GM21737 (cell line): ENCODE results near the gene ASXL2.
A peak's percentile ranks its signal among the peaks of the same experiment; 100 is the strongest.

Experiments used
- ATAC-seq: cut with Tn5 transposase; IDR thresholded peaks from one replicate; pipeline ENCODE4 v1.9.1; 2021; ENCODE audit warnings: mild to moderate bottlenecking, moderate library complexity; ENCODE audit not compliant: unreplicated experiment

ASXL2 gene

GRCh38 chr2:25808006-25808383, 70.3 kb downstream of the ASXL2 start:
- no peak for ATAC-seq

GRCh38 chr2:25806941-25807340, 71.3 kb downstream of the ASXL2 start:
- ATAC-seq, result no peak

DNA sequence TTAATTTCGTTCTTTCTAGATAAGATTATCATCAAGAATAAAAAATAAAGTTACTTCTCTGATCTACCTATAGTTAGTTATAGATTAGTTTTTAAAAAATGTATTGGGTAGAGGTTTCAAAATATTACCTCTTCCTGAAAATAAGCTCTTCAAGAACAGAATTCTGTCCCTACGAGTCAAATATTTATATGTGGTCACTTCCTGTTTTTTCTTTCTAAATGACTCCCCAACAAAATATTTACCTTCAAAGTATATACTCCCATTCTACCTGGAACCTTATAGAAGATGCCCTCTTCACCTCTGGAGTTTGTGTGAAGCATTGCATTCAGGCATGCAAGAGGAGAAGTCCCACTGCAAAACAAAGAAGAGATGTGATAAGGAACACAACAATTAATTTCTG, 72.3 kb downstream of the ASXL2 start:
- ATAC-seq, result no peak

DNA sequence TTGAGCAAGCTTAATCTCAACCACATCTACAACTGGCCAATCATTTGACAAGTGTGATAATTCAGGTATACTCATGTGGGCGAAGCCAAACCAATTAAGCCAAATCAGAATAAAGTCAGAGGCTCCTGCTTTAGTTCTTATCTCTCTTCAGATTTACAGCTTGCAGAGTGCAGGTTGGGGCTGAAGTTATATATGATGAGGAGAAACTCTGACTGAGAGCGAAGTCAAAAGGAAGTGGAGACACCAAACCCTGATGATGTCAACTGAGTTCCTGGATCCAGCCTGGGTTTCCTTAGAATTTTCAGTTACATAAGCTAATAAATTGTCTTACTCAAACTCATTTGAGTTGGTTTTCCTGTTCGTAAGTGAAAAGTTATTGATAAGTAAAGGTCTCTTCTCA, 73.9 kb downstream of the ASXL2 start:
- no peak for ATAC-seq

GRCh38 chr2:25799301-25799700, 79.0 kb downstream of the ASXL2 start:
- no peak for ATAC-seq

DNA sequence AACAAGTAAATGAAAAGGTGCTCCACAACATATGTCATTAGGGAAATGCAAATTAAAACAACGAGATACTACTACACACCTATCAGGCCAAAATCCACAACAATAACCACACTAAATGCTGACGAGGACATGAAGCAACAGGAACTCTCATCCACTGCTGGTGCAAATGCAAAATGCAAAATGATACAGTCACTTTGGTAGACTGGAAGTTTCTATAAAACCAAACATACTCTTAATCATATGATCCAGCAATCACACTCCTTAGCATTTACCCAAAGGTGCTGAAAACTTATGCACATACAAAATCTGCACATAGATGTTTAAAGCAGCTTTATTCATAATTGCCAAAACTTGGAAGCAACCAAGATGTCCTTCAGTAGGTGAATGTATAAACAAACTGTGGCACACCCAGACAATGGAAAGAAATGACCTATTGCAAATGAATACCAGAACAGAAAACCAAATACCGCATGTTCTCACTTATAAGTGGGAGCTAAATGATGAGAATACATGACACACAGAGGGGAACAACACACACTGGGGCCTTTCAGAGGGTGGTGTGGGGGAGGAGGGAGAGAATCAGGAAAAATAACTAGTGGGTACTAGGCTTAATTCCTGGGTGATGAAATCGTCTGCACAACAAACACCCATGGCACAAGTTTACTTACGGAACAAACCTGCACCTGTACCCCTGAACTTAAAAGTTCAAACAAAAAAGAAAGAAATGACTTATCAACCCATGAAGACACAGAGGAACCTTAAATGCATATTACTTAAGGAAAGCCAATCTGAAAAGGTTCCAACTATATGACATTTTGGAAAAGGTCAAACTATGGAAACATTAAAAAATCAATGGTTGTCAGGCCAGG, 80.4 kb downstream of the ASXL2 start:
- ATAC-seq, result no peak

DNA sequence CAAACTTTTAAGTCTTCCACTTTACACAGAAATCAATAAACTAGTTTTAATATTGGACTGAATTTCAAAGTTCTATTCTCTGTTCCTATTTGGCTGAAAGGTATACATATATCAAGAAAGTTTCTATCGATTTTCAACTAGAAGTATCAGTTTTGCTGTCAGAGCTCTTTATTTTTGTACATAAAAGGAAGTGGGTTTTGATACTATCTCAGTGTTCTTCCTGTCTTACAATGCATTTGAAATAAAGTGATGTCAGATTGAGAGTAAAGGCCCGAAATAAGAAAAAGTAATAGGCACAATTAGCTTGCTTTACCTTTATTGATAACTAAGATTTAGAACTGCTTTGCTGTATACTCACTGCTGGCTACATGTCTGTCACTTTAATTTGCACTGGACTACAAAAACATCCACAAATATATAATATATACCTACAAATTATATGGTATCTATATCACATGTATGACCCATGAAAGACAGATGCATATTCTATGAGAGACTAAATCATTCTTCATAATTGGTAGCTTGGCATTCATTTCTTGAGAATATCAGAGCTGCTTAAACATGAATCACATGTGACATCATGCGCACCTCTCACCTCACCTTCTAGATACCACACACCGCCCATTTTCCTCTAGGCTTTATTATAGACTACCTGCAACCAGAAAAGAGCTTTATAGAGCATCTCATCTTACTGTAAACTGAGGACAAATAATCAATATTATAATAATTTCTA, 83.6 kb downstream of the ASXL2 start:
- peak; percentile 65 for ATAC-seq

DNA sequence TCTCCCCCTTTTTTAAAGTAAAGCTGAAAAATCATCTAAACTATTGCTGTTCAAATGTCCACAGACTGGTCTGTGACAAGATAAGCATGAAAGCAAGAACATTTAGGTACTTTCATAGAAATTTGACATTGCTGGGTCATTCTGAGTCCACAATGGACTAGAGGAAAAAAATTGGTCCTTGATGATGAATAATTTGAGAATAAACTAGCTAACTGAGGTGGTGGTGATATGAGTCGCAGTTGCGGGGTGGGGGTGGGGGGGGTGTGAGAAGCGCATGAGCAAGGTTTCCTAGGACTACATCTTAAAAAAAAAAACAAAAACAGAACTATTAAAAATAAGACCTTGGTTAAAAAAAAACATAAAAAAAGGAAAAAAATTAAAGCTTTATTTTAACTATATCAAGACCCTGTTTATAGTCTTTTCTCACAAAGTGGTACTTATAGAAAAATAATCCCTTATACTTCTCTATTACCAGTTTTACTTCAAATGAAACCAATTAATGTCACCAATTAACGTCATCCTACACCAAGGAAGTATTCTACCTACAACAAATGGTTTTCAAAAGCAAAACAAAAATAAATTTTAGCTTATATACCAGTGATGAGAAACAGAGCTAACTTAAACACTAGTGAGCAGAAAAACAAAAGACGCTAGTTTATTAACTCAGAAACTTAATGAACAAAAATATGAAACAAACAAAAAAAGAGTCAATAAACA, 88.1 kb downstream of the ASXL2 start:
- ATAC-seq, result no peak

DNA sequence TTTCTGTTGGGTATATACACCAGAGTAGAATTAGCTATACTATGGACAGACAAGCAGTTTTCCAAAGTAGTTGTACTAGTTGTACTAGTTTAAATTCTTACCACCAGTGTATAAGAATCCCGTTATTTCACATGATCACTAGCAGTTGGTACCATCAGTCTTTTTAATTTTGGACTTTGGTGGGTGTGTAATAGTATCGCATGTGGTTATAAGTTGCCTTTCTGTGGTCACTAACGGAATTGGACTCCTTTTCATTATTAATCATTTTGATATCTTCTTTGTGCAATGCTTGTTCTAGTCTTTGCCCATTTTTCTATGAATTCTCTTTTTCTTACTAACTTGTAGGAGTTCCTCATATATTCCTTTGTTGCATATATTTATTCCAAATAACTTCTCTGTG, 89.8 kb downstream of the ASXL2 start:
- ATAC-seq, result no peak

GRCh38 chr2:25787020-25787419, 91.3 kb downstream of the ASXL2 start:
- ATAC-seq, result no peak

DNA sequence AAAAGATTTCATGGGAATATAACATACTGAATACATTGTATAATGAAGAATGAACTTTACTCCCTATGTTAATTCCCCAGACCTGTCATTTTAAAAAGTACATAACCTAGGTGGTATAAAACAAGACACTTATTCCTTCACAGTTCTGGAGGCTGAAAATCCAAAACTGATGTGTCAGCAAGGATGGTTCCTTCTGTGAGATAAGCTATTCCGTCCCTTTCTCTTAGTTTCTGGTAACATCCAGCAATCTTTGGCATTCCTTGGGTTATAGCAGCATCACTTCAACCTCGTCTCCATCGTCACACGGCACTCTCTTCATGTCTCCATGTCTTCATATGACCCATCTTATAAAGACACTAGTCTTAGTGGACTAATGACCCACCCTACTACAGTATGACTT, 93.9 kb downstream of the ASXL2 start:
- ATAC-seq, result no peak

GRCh38 chr2:25777077-25777476, 101.2 kb downstream of the ASXL2 start:
- no peak for ATAC-seq

- ATAC-seq, result no peak
These were observed 106.2 kb downstream of the ASXL2 start for GRCh38 chr2:25772078-25772477.

DNA sequence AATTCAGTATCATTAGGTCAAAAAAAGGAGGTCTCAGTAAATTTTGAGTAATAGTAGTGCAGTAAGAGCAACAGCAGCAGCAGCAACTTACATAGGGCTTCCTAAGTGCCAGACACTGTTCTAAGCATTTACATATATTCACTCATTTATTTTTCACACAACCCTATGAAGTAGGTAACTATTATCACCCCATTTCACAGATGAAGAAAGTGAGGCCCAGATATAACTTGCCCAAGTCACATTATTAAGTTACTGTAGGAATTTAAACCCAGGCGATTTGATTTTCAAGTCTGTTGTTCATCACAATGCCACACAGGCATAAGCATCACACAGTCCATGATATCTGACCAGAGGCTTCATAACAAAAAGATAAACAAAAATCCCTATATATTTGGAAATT, 114.7 kb downstream of the ASXL2 start:
- ATAC-seq, result no peak

DNA sequence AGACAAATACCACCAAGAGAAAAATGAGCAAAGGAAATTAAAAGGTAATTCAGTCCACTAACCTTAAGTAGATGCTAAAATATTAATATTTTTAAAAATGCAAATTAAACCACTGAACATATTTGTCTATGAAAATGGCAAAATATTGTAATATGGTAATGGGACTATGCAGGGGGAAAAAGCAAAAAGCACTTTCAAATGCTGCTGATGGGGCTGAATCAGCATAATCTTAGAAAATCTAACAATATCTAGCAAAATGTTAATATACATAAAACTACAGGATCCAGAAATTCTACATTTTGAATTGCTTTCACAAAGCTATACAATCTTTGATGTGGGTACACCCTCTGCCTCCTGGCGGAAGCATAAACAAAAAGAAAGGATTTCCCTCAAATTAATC, 118.0 kb downstream of the ASXL2 start:
- no peak for ATAC-seq

- no peak for ATAC-seq
These were observed 119.9 kb downstream of the ASXL2 start for GRCh38 chr2:25758348-25758747.

DNA sequence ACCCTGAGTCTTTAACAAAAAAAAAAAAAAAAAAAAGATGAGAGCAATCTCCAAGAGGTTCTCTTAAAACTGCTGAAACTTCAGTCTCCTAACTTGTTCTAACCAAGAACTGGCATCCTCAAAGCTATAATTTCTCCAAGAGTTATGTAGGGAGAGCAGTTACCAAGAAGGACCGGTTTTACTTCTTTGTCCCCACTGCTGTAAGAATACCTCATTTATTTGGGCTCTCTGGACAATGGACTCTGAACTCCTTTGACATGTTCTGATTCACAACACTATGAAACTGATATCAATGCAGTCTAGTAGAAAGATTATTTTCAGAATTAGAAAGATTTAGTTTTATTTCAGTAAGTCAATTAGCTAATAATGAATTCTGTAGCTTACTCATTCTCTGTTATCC, 120.4 kb downstream of the ASXL2 start:
- no peak for ATAC-seq

DNA sequence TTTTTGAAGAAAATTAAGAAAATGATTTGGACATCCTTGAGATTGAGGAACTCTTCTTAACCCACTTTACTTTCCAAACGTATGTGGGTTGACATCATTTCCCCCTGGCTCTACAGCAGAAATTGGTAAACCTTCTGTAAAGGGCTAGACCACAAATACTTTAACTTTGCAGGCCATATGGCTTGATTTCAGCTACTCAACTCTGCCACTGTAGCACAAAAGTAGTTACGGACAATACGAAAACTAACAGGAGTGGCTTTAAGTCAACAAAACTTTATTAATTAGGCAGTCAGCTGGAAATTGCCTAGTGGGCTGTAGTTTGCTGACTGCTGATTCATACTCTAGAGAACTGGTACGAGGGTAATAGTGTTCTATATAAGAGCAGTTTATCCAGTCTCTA, 121.8 kb downstream of the ASXL2 start:
- ATAC-seq, result no peak

DNA sequence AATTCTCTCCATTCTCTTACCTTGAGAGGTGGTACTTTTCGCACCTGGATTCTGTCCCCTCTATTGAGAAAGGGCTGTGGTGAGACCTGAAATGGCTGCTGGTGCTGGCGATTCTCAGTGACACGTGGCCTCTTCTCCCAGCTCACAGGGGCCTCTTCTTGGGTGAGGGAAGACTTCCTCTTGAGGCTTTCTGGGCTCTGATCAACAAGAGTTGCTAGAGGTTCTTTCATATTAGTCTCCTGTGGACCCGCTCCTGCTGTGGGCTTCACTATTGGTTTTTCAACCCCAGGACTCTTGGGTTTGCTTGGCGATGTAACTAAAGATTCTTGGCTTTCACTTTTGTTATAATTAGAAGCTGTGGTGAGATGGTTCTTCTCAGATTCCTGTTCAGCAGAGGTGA, 128.6 kb downstream of the ASXL2 start:
- ATAC-seq, result no peak

DNA sequence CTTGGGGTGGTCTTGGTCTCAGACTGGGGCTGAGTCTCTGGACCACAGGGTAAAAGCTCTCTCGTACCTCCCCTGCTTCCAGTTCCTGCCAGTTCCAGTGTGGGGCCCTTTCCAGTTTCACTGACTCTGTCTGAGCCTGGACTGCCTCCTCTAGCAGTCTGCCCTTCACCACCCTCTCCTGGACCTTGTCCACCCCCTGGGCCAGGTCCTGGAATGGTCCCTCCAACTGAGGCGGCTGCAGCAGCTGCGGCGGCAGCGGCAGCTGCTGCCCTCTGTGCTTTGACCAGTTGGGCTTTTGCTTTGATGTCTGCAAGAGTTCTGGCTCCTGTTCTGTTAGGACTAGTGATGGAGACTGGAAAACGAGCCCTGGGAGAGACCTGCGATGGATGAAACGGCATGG, 134.2 kb downstream of the ASXL2 start:
- ATAC-seq, result no peak

DNA sequence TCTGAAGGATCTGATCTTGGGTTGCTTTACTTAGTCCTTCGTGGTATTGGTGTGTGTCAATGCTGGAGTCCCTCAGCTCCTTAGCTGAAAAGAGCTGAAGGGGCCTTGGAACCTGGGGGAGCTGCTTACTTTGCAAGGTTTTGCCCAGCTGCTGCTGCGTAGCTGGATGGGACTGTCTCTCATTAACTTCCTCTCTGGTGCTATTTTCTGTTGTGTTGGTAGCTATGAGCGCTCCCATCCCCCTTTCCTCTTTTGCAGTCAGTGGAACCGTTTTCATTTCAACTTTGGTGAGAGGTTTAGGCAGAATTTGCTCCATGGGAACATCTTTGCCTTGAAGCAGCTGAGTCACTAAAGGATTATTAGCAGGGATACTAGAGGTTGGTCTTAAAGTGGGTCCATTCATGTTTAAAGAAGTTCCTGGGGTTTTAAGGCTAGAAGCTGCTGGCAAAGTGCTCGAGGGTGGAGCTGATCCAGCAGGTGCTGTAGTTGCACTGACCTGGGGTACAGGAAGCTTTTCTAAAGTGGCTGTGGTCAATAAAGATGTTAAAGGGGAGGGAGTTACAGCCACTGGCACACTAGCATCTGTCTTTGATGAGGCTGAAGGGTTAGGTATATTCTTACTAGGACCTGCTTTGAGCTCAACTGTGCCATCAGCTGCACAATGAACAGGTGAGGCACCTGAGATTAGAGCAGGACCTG, 135.0 kb downstream of the ASXL2 start:
- ATAC-seq, result peak; percentile 79
